GM19438 (cell line): ENCODE results near the gene EYS.

Experiments
- ATAC-seq: cut with Tn5 transposase; IDR thresholded peaks from one replicate; pipeline ENCODE4 v1.9.1; 2021; ENCODE audit warnings: low read depth; ENCODE audit not compliant: unreplicated experiment

The EYS gene

GRCh38 chr6:65253041-65253440 lies 454.0 kb downstream of the EYS start:
- no peak for ATAC-seq

GRCh38 chr6:65248101-65248610 lies 458.9 kb downstream of the EYS start:
- no peak for ATAC-seq

DNA sequence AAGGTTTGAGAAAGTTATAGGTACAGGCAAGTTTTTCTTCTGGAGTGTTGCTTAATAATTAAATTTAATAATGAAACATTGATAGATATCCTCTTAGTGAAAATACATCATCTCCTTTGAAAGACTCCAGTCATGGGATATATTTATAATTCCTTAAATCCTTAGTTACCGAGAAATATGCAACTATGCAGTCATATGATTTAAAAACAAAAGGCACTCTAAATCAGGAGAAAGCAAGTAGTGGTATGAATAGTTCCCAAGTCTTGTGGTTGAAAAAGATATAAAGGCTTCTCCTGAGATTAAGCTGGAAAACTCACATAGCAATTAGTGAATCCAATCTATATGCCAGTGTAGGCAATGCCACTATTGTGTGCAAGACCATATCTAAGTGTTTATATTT lies 475.4 kb downstream of the EYS start:
- no peak for ATAC-seq

DNA sequence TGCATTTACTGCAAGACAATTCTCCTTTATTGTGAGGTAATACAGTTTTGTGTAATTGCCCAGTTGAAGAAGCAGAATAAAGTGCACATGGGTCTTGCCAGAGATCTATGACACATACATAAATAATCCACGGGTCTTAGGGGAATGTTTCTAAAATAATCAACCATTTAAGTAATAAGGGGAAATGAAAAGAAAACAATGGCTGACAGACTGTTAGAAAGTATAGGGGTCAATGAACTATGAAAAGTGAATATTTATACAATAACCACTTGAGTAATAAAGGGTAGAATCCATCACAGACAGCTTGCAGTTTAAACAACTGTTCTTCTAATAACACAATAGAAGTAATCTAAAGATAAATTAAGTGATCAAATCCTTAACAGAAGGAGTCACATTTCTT lies 477.2 kb downstream of the EYS start:
- ATAC-seq, result no peak

DNA sequence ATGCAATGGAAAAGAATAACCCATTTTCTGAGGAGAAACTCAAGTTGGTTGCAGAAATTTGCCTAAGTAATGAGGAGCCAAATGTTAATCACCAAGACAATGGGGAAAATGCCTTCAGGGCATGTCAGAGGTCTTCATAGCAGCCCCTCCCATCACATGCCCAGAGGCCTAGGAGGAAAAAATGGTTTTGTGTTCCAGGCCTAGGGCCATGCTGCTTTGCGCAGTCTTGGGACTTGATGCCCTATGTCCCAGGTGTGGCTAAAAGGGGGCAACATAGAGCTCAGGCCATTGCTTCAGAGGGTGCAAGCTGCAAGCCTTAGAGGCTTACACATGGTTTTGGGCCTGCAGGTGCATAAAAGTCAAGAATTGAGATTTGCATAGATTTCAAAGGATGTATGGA lies 485.9 kb downstream of the EYS start:
- no peak for ATAC-seq

DNA sequence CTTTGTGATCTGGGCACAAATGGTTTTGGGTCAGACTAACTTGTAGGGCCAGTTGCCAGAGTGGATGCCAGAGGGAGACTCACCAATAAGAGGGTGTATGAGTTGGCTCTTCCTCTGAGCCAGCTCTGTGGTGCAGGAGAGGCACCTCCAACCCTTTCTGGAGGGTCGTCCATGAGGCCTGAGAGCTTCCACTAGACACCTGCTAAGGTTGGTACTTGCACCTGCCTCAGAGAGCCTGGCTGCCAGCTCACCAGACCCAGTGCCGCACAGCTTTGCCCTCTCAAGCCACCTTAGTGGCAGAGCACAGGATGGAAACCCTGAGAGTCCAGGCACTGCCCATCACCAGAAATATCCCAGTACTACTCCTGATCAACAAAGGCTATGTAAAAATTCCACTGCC lies 504.3 kb downstream of the EYS start:
- ATAC-seq, result no peak

DNA sequence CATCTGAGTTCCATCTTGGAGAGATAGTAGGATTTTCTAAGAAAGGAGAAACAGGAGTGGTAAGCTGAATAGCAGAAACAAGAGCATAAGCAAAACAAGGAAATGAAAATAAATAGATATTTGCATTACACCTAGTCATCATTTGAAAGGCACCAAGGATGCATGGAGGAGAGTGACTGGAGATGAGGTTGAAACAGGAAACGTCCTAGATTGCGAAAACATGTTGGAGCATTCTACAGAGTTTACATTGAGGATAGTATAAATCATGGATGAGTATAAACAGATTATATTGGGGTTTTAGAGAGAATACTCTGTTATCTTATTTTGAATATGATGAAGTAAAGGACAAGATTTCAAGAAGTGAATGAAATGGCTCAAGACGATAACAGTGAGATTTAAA lies 507.3 kb downstream of the EYS start:
- ATAC-seq, result no peak

- ATAC-seq, result no peak
Measured at GRCh38 chr6:65199121-65199520, 507.9 kb downstream of the EYS start.

- ATAC-seq, result no peak
Measured at GRCh38 chr6:65191471-65191870, 515.6 kb downstream of the EYS start.

DNA sequence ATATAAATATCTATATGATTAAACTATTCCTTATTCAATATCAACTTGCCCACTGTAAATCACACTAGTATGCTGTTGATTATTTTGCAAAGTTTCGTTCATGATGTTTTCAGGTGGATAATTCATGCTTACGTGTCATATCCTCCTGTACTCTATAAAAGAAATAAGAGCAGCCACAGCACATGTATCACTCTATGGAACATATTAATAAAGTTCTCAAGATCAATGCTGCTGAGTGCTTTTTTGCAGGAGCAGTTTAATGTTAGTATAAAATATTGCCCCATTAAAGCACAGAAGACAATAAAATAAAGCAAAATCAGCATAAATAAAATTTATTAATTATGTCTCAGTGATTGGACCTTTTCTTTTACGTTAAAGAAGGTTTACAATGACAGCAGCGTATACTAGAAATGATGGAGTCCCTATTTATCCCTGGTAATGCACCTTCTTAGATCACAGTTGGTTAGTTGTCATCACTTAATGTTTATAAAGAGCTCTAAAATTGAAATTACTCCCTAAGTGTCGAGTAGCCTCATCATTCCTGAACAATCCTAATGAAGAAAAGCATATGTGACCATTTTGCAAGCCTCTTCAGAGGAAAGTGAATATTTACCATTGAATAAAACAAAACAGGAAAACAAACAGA lies 517.7 kb downstream of the EYS start:
- no peak for ATAC-seq

- ATAC-seq, result no peak
Measured at GRCh38 chr6:65186826-65187225, 520.2 kb downstream of the EYS start.

- no peak for ATAC-seq
Measured at GRCh38 chr6:65182681-65183080, 524.3 kb downstream of the EYS start.

GRCh38 chr6:65170273-65170672 lies 536.8 kb downstream of the EYS start:
- no peak for ATAC-seq

GRCh38 chr6:65161661-65162060 lies 545.4 kb downstream of the EYS start:
- ATAC-seq, result no peak

DNA sequence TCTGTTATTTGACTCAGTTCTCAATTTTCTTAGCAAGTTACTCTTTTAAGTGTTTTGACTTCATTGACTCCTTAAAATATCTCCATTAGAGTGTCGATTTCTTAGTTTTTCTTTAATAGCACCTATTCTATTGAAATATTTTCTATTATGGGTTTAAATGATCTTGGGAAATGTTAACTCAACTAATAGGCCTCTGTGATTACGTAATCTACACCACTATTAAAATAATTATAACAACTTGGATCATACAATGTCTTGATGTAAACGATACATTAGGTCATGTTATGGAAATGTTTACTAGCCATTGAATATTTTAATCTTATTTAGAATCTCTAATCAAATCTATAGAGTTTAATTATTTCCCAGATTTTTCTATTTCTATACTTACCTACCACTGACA lies 550.0 kb downstream of the EYS start:
- ATAC-seq, result no peak

DNA sequence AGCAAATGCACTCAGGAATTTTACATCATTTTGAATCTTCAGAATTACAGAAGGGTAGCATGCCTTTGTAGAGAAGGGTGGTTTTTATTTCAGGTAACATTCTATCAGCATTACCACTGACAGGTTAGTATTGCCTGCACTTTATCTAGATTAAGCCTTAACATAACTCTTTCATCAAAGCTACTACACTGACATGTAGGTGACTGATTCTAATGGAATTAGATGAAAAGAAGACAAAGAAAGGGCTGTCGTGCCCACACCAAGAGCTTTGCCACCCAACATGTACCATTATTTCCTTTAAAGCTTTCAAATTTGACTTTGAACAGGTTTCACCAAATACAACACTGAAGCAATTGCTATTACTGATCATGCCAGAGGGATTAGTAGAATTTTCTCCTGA lies 551.9 kb downstream of the EYS start:
- no peak for ATAC-seq

- ATAC-seq, result no peak
Measured at GRCh38 chr6:65149841-65150240, 557.2 kb downstream of the EYS start.

DNA sequence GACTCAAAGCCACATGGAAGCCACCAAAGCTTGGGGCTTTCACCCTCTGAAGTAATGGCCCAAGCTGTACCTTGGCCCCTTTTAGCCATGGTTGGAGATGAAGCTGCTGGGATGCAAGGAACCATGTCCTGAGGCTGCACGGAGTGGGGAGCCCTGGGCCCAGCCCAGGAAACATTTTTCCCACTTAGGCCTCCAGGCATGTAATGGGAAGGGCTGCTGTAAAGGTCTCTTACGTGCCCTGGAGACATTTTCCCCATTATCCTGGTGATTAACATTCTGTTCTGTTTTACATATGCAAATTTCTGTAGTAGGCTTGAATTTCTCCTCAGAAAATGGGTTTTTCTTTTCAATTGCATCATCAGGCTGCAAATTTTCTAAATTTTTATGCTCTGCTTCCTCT lies 558.2 kb downstream of the EYS start:
- no peak for ATAC-seq

DNA sequence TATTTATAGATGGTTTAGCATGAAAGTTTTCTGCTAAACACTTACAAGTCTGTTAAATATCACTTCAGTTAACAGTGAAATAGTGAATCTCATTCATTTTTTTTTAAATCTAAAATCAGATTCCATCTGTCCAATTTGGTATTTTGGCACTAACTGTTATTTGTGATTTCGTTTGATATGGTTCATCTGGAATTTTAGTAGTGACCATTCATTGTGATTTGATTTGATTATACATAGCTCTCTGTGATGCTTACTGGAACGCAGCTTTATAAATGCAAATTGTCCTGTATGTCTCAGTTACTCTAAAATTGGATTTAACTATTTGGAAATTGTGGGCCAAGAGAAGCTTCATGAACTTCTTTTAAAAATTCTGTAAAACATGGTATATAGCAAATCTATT lies 571.5 kb downstream of the EYS start:
- ATAC-seq, result no peak

- ATAC-seq, result no peak
Measured at GRCh38 chr6:65126667-65127066, 580.4 kb downstream of the EYS start.

GRCh38 chr6:65123521-65123920 lies 583.5 kb downstream of the EYS start:
- ATAC-seq, result no peak

- ATAC-seq, result no peak
Measured at GRCh38 chr6:65117817-65118409, 589.1 kb downstream of the EYS start.

GRCh38 chr6:65116326-65116725 lies 590.7 kb downstream of the EYS start:
- ATAC-seq, result no peak
